Measurements from ENCODE around the gene SULT4A1.
"Not testable (repeated sequence)": the region's sequence is repeated elsewhere in the genome, so short reads cannot be mapped to it uniquely, and the experiment has no call there.

Gene SULT4A1, protein sequence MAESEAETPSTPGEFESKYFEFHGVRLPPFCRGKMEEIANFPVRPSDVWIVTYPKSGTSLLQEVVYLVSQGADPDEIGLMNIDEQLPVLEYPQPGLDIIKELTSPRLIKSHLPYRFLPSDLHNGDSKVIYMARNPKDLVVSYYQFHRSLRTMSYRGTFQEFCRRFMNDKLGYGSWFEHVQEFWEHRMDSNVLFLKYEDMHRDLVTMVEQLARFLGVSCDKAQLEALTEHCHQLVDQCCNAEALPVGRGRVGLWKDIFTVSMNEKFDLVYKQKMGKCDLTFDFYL
- 0 to 0.13 reads per million in 2 donors for total RNA-seq

GRCh38 chr22:43862074-43862881 lies at the start of gene SULT4A1:
Gene SULT4A1 (minus strand): TSS chr22:43862513. CDS start chr22:43862382, 131 bp downstream.
- no peak for DNase-seq

GRCh38 chr22:43911351-43911750 lies 49.0 kb upstream of the SULT4A1 start:
- DNase-seq, result no peak

DNA sequence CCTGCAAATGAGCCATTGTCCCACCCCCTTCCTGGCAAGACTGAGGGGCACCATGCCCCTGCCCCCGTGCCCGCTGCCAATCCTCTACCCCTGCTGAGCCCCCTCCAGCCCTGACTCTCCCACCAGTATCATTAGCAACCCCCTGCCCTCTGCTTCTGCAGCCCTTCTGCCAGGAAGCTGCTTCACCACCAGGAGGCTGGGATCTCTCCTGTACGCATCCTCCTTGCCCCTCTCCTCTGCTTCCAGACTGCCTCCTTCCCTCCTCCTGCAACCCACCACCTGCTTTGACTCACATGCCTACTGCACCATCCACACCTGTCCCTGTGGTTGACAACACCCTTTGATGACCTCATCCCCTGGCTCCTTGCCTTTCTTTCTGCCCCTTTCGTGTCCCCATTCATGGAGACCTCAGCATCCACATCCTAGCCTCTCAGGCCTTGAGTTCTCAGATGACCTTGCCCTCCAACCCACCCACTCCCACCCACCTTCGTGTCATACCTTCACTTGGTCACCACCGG lies 47.9 kb upstream of the SULT4A1 start:
- no peak for DNase-seq

- DNase-seq, result no peak
These were observed 47.4 kb upstream of the SULT4A1 start for GRCh38 chr22:43909708-43910107.

GRCh38 chr22:43905681-43906080 lies 43.4 kb upstream of the SULT4A1 start:
- DNase-seq, result no peak

DNA sequence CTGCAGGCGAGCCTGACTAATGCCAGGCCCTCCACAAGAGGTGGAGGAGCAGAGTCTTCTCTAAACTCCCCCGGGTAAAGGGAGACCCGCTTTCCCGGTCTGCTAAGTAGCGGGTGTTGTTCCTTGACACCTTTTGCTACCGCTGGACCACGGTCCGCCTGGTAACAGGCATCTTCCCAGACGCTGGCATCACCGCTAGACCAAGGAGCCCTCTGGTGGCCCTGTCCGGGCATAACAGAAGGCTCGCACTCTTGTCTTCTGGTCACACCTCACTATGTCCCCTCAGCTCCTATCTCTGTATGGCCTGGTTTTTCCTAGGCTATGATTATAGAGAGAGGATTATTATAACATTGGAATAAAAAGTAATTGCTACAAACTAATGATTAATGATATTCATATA lies 42.1 kb upstream of the SULT4A1 start:
- DNase-seq, result not testable (repeated sequence)

- DNase-seq, result not testable (repeated sequence)
These were observed 40.7 kb upstream of the SULT4A1 start for GRCh38 chr22:43903033-43903432.

- DNase-seq, result no peak
These were observed 39.8 kb upstream of the SULT4A1 start for GRCh38 chr22:43901976-43902643.

DNA sequence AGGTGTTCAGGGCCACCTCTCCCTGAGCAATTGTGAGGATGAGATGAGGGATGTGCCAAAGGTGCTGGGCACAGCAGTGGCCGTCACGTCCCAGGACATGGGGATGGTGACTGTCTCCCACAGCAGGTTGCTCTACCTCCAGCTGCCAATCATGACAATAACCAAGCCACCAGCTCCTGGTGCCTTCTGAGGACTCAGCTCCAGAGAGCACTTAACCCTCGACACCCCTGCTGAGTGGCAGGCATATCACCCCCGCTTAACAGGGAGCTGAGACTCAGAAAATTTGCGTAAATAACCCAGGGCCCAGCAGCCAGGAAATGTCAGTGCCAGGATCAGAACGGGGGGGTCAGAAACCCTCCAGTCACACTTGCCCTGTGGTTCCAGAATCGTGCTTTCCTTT lies 37.9 kb upstream of the SULT4A1 start:
- DNase-seq, result no peak

GRCh38 chr22:43897751-43898261 lies 35.5 kb upstream of the SULT4A1 start:
- no peak for DNase-seq

DNA sequence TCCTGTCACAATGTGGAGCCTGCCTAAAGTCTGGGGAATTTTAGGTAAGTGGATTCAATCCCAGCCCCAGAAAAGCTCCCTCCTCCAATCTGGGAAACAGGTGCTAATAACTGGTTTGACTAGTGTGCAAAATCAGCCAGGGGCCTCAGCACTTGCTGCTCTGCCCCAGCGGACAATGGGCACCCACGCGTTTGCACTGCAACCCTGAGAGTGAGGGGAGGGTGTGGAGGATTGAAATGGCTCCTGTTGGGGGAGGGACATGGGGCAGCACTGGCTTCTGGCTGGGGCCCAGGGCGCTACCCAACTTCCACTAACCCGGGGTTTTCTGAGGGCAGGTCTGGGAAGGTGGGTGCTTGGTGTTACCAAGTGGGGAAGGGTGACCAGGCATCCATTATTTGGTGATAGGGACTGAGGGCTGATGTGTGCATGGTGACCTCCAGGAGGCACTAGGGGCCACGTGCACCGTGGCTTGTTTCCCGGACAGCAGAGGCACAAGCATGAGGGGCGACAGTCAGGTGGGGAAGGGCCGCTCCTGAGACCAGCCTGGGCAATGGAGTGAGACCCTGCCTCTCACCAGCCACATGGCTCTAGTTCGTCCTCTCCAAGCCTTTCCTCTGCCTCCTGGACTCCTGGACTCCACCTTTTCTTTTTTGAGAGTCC lies 33.8 kb upstream of the SULT4A1 start:
- DNase-seq, result no peak

DNA sequence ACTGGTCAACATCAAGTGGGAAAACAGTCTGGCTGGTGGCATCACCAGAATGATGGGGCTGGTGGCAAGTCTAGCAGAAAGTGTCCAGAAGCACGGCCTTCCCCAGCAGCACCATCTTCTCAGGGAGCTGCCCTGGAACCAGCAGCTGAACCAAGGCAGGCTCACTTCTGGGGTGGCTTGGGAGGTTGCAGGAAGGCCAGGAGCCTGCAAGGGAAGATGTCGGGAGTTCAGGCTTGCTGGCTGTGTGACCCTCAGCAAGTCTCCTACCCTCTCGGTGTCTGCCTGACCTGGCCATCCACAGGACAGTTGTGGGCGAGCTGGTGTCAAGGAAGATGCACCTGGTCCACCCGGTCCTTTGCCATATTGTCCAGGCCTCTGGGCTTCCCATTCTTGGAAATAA lies 31.8 kb upstream of the SULT4A1 start:
- DNase-seq, result no peak

DNA sequence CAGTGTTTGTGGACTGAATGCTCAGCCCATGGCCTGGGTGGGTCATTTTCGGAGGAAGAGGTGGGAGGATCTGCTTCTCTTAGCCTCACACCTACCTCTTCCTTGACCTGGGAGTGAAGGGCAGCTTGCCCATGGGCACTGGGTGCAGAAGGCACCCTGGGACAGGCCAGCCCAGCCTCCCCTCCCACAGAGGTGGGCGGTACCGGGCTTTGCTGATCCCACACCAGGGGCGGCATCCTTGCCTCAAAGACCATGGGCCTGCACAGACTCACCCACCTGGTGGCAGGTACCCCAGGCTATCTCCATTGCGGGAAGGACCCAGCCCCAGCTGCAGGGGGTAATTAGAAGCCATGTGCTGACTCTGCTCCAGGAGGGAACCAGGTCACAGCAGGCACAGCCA lies 31.0 kb upstream of the SULT4A1 start:
- no peak for DNase-seq

DNA sequence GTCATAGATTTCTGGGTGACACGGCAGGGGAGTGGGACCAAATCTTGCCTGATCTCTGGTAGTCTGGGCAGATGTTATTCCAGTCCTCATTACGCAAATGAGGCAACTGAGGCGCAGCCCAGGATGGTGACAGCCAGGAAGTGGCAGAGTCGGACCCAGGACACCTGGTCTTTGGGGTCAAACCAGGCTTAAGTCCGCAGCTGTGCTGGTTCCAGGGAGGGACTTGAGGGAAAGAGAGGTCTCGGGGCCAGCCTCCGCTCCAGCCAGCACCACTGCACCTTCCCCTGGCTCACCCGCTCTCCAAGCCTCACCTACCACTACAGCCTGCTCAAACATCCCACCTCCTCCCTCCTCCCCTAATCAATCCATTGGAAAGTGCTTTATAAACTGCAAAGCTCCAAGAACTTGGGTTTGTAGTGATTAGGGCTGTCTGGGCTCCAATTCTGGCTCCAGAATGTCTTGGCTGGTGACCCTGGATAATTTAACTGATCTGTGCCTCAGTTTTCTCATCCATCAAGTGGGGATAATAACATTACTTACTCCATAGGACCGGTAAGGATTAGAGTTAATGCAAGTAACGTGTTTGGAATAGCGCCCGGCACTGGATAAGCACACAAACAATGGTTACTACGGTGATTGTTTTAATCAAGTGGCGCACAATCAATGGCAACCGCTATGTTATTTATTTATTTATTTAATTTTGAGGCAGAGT lies 30.0 kb upstream of the SULT4A1 start:
- no peak for DNase-seq

DNA sequence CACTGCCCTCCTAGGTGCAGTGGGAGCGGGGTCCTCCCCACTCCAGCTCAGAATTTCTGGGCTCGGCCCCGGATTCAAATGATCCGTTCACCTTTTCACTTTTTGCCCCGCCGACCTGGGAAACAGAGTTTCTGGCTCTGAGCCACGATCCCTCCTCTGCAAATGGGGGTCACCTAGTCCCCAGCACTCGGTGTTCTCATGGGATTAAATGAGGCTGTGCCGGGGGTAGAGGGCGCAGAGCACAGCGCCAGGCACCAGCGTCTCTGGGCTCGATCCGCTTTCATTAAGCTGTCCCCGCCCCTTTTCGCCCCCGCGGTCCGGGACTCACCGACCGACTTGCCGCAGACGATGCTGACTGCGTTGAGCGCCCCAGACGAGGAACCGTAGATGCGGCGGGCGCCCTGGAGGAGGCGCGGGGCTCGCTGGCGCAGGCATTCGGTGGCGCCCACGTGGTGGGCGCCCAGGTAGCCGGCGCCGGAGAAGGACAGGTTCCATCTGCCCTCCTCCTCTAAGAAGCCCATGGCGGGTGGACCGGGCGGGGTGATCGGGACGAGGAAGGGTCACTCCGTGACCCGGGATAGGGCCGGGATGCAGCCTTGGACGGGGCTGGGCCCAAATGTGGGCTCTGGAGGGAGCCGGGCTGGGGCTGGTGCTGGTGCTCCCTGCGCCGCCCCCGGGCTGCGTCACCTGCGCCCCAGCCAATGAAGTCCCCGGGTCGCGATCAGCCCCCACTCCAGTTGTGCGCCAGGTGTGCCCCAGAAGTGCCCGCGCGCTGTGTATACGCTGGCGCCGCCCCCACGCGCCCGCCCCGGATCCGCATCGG lies 29.3 kb upstream of the SULT4A1 start, which contains the start of gene PNPLA5:
Gene PNPLA5 (minus strand): TSS at position 654 of the 823 bp plus-strand sequence. CDS start 133 bp downstream, at position 521.
- no peak for DNase-seq

- no peak for DNase-seq
These were observed 28.6 kb upstream of the SULT4A1 start for GRCh38 chr22:43890901-43891331.

DNA sequence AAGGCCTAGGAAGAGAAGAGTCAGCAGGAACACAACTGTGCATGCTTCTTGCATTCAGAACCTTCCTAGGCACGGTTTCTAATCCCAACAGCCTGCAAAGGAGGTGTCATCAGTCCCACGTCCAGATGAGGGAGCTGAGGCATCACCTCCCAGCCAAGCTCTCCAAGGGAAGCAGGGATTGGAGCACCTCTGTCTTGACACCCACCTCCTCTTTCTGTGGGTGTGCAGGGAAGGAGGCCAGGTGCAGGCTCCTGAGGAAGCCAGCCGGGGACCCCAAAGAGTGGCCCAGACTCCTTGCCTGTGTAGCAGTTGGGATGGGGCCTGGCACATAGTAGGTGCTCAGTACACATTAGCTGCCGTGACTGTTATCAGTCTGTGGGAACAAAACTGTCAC lies 27.5 kb upstream of the SULT4A1 start:
- no peak for DNase-seq

DNA sequence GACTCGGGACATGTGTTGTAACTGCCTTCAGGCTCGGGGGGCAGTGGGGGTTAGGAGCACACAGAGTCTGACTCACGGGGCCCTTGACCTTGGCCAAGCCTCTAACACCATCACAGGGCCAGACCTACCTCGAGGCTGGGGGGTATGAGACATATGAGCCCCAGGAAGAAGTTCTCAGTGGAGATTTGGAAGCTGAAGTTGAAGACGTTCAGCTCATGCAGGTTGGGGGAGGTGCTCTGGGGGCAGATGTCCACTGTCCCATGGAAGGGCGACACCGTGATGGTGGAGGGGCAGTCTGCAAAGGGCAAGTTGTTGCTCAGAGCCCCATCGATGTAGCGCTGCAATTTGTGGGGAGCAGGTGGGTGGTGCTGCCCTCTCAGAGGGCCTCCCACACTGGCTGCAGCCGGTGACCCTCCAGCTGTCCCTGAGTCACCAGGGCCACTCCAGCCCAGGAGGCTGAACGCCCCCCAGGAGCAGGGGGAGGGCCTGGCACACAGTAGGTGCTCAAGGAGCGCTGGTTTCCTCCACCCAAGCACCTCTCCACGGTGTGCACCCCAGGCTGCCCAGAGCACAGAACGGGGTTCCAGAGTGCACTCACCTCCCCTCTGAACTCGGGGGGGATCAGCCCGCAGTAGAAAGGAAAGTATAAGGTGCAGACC lies 27.0 kb upstream of the SULT4A1 start:
- no peak for DNase-seq

- no peak for DNase-seq
These were observed 26.4 kb upstream of the SULT4A1 start for GRCh38 chr22:43888740-43889139.

- no peak for DNase-seq
These were observed 25.1 kb upstream of the SULT4A1 start for GRCh38 chr22:43887391-43887790.
